ENCODE results near the gene TEX9.
"Not testable (repeated sequence)": the region's sequence is repeated elsewhere in the genome, so short reads cannot be mapped to it uniquely, and the experiment has no call there.

TEX9 gene

GRCh38 chr15:56365075-56365711 lies at the start of gene TEX9:
TEX9 (plus strand) TSS chr15:56365426; CDS start chr15:56365451, 25 bp downstream.
- Histone ChIP-seq H3K4me3 (ENCODE audit: low read depth in 1 of 2, low read length in 2 of 2) (peak within 1 kb of the TSS; percentile 82 to 94), H3K9me3 (ENCODE audit: control insufficient read depth in 1 of 2, low read length in 2 of 2) (no peaks in the 10 kb centered on the region), H3K27ac (ENCODE audit: low read depth, low read length) (peak within 1 kb of the TSS; percentile 37), H3K4me1 (ENCODE audit: control insufficient read depth in 1 of 2, insufficient read depth in 2 of 2, low read length in 2 of 2) (peaks cover 5 to 6% of the 10 kb centered on the region in 2 donors), H3K27me3 (ENCODE audit: control insufficient read depth in 1 of 2, insufficient read depth in 2 of 2, low read length in 2 of 2) (no peaks in the 10 kb centered on the region), H3K9ac (ENCODE audit: low read depth in 1 of 2, low read length in 2 of 2) (peak within 1 kb of the TSS; percentile 51 to 62), H3K36me3 (ENCODE audit: control insufficient read depth in 1 of 2, insufficient read depth in 2 of 2, low read length in 2 of 2) (no peaks in the 10 kb centered on the region)

GRCh38 chr15:56316561-56316960 lies 48.7 kb upstream of the TEX9 start:
- H3K36me3 ChIP-seq (ENCODE audit: control insufficient read depth in 1 of 2, insufficient read depth in 2 of 2, low read length in 2 of 2); H3K4me3 ChIP-seq (ENCODE audit: low read depth in 1 of 2, low read length in 2 of 2); H3K9ac ChIP-seq (ENCODE audit: low read depth in 1 of 2, low read length in 2 of 2); H3K27ac ChIP-seq (ENCODE audit: low read depth, low read length); H3K9me3 ChIP-seq (ENCODE audit: control insufficient read depth in 1 of 2, low read length in 2 of 2); H3K27me3 ChIP-seq (ENCODE audit: control insufficient read depth in 1 of 2, insufficient read depth in 2 of 2, low read length in 2 of 2): not testable (repeated sequence)
- H3K4me1 ChIP-seq (ENCODE audit: control insufficient read depth in 1 of 2, insufficient read depth in 2 of 2, low read length in 2 of 2): peaks cover 0 to 13% of the 10 kb centered on the region in 2 donors

- Histone ChIP-seq H3K4me1 (ENCODE audit: control insufficient read depth in 1 of 2, insufficient read depth in 2 of 2, low read length in 2 of 2) (peaks cover 0 to 24% of the 10 kb centered on the region in 2 donors), H3K9ac (ENCODE audit: low read depth in 1 of 2, low read length in 2 of 2) (no peak overlapping the region), H3K4me3 (ENCODE audit: low read depth in 1 of 2, low read length in 2 of 2) (no peak overlapping the region), H3K36me3 (ENCODE audit: control insufficient read depth in 1 of 2, insufficient read depth in 2 of 2, low read length in 2 of 2) (no peaks in the 10 kb centered on the region), H3K9me3 (ENCODE audit: control insufficient read depth in 1 of 2, low read length in 2 of 2) (no peaks in the 10 kb centered on the region), H3K27me3 (ENCODE audit: control insufficient read depth in 1 of 2, insufficient read depth in 2 of 2, low read length in 2 of 2) (no peaks in the 10 kb centered on the region), H3K27ac (ENCODE audit: low read depth, low read length) (no peak overlapping the region)
Observed at GRCh38 chr15:56320316-56320715, 44.9 kb upstream of the TEX9 start.

GRCh38 chr15:56320861-56321260 lies 44.4 kb upstream of the TEX9 start:
- no peaks in the 10 kb centered on the region for H3K36me3 ChIP-seq (ENCODE audit: control insufficient read depth in 1 of 2, insufficient read depth in 2 of 2, low read length in 2 of 2)
- H3K27me3 ChIP-seq (ENCODE audit: control insufficient read depth in 1 of 2, insufficient read depth in 2 of 2, low read length in 2 of 2): no peaks in the 10 kb centered on the region
- no peak overlapping the region for H3K27ac ChIP-seq (ENCODE audit: low read depth, low read length)

GRCh38 chr15:56322444-56322843 lies 42.8 kb upstream of the TEX9 start:
- no peak overlapping the region for H3K9ac ChIP-seq (ENCODE audit: low read depth in 1 of 2, low read length in 2 of 2)
- H3K36me3 ChIP-seq (ENCODE audit: control insufficient read depth in 1 of 2, insufficient read depth in 2 of 2, low read length in 2 of 2): no peaks in the 10 kb centered on the region
- peaks cover 0 to 24% of the 10 kb centered on the region in 2 donors for H3K4me1 ChIP-seq (ENCODE audit: control insufficient read depth in 1 of 2, insufficient read depth in 2 of 2, low read length in 2 of 2)
- no peak overlapping the region for H3K27ac ChIP-seq (ENCODE audit: low read depth, low read length)
- H3K4me3 ChIP-seq (ENCODE audit: low read depth in 1 of 2, low read length in 2 of 2): no peak overlapping the region
- H3K27me3 ChIP-seq (ENCODE audit: control insufficient read depth in 1 of 2, insufficient read depth in 2 of 2, low read length in 2 of 2): no peaks in the 10 kb centered on the region
- H3K9me3 ChIP-seq (ENCODE audit: control insufficient read depth in 1 of 2, low read length in 2 of 2): no peaks in the 10 kb centered on the region

More at GRCh38 chr15:56320861-56321260, 44.4 kb upstream of the TEX9 start:
- peaks cover 0 to 24% of the 10 kb centered on the region in 2 donors for H3K4me1 ChIP-seq (ENCODE audit: control insufficient read depth in 1 of 2, insufficient read depth in 2 of 2, low read length in 2 of 2)
- H3K4me3 ChIP-seq (ENCODE audit: low read depth in 1 of 2, low read length in 2 of 2): peak overlapping the region in 1 of 2 donors; percentile 5
- H3K9me3 ChIP-seq (ENCODE audit: control insufficient read depth in 1 of 2, low read length in 2 of 2): no peaks in the 10 kb centered on the region
- no peak overlapping the region for H3K9ac ChIP-seq (ENCODE audit: low read depth in 1 of 2, low read length in 2 of 2)

GRCh38 chr15:56323435-56323834 lies 41.8 kb upstream of the TEX9 start:
- H3K27ac ChIP-seq (ENCODE audit: low read depth, low read length): no peak overlapping the region

GRCh38 chr15:56325186-56325585 lies 40.0 kb upstream of the TEX9 start:
- no peak overlapping the region for H3K9ac ChIP-seq (ENCODE audit: low read depth in 1 of 2, low read length in 2 of 2)
- H3K4me3 ChIP-seq (ENCODE audit: low read depth in 1 of 2, low read length in 2 of 2): no peak overlapping the region
- H3K36me3 ChIP-seq (ENCODE audit: control insufficient read depth in 1 of 2, insufficient read depth in 2 of 2, low read length in 2 of 2): no peaks in the 10 kb centered on the region
- H3K27ac ChIP-seq (ENCODE audit: low read depth, low read length): no peak overlapping the region
- H3K4me1 ChIP-seq (ENCODE audit: control insufficient read depth in 1 of 2, insufficient read depth in 2 of 2, low read length in 2 of 2): peaks cover 0 to 17% of the 10 kb centered on the region in 2 donors
- no peaks in the 10 kb centered on the region for H3K27me3 ChIP-seq (ENCODE audit: control insufficient read depth in 1 of 2, insufficient read depth in 2 of 2, low read length in 2 of 2)
- no peaks in the 10 kb centered on the region for H3K9me3 ChIP-seq (ENCODE audit: control insufficient read depth in 1 of 2, low read length in 2 of 2)

More at GRCh38 chr15:56323435-56323834, 41.8 kb upstream of the TEX9 start:
- Histone ChIP-seq H3K4me1 (ENCODE audit: control insufficient read depth in 1 of 2, insufficient read depth in 2 of 2, low read length in 2 of 2) (peaks cover 0 to 24% of the 10 kb centered on the region in 2 donors), H3K9ac (ENCODE audit: low read depth in 1 of 2, low read length in 2 of 2) (no peak overlapping the region), H3K36me3 (ENCODE audit: control insufficient read depth in 1 of 2, insufficient read depth in 2 of 2, low read length in 2 of 2) (no peaks in the 10 kb centered on the region), H3K9me3 (ENCODE audit: control insufficient read depth in 1 of 2, low read length in 2 of 2) (no peaks in the 10 kb centered on the region), H3K27me3 (ENCODE audit: control insufficient read depth in 1 of 2, insufficient read depth in 2 of 2, low read length in 2 of 2) (no peaks in the 10 kb centered on the region), H3K4me3 (ENCODE audit: low read depth in 1 of 2, low read length in 2 of 2) (no peak overlapping the region)

GRCh38 chr15:56327721-56328502 lies 37.3 kb upstream of the TEX9 start:
- Histone ChIP-seq H3K27me3 (ENCODE audit: control insufficient read depth in 1 of 2, insufficient read depth in 2 of 2, low read length in 2 of 2) (no peaks in the 10 kb centered on the region), H3K9me3 (ENCODE audit: control insufficient read depth in 1 of 2, low read length in 2 of 2) (peaks cover 2 to 3% of the 10 kb centered on the region in 2 donors), H3K9ac (ENCODE audit: low read depth in 1 of 2, low read length in 2 of 2) (no peak overlapping the region), H3K36me3 (ENCODE audit: control insufficient read depth in 1 of 2, insufficient read depth in 2 of 2, low read length in 2 of 2) (no peaks in the 10 kb centered on the region), H3K27ac (ENCODE audit: low read depth, low read length) (no peak overlapping the region), H3K4me1 (ENCODE audit: control insufficient read depth in 1 of 2, insufficient read depth in 2 of 2, low read length in 2 of 2) (no peaks in the 10 kb centered on the region), H3K4me3 (ENCODE audit: low read depth in 1 of 2, low read length in 2 of 2) (no peak overlapping the region)

- Histone ChIP-seq H3K4me3 (ENCODE audit: low read depth in 1 of 2, low read length in 2 of 2) (no peak overlapping the region), H3K27ac (ENCODE audit: low read depth, low read length) (no peak overlapping the region), H3K9me3 (ENCODE audit: control insufficient read depth in 1 of 2, low read length in 2 of 2) (peaks cover 0 to 3% of the 10 kb centered on the region in 2 donors), H3K4me1 (ENCODE audit: control insufficient read depth in 1 of 2, insufficient read depth in 2 of 2, low read length in 2 of 2) (peaks cover 0 to 6% of the 10 kb centered on the region in 2 donors), H3K9ac (ENCODE audit: low read depth in 1 of 2, low read length in 2 of 2) (no peak overlapping the region), H3K36me3 (ENCODE audit: control insufficient read depth in 1 of 2, insufficient read depth in 2 of 2, low read length in 2 of 2) (no peaks in the 10 kb centered on the region), H3K27me3 (ENCODE audit: control insufficient read depth in 1 of 2, insufficient read depth in 2 of 2, low read length in 2 of 2) (no peaks in the 10 kb centered on the region)
Observed at GRCh38 chr15:56337084-56337725, 28.0 kb upstream of the TEX9 start.

- Histone ChIP-seq H3K9me3 (ENCODE audit: control insufficient read depth in 1 of 2, low read length in 2 of 2) (no peaks in the 10 kb centered on the region), H3K9ac (ENCODE audit: low read depth in 1 of 2, low read length in 2 of 2) (no peak overlapping the region), H3K27me3 (ENCODE audit: control insufficient read depth in 1 of 2, insufficient read depth in 2 of 2, low read length in 2 of 2) (no peaks in the 10 kb centered on the region), H3K4me1 (ENCODE audit: control insufficient read depth in 1 of 2, insufficient read depth in 2 of 2, low read length in 2 of 2) (peaks cover 0 to 6% of the 10 kb centered on the region in 2 donors), H3K4me3 (ENCODE audit: low read depth in 1 of 2, low read length in 2 of 2) (no peak overlapping the region), H3K27ac (ENCODE audit: low read depth, low read length) (no peak overlapping the region), H3K36me3 (ENCODE audit: control insufficient read depth in 1 of 2, insufficient read depth in 2 of 2, low read length in 2 of 2) (no peaks in the 10 kb centered on the region)
Observed at GRCh38 chr15:56339594-56339993, 25.6 kb upstream of the TEX9 start.

Data from duodenal mucosa (tissue), 2 donors.